ENCODE data around the gene CLINT1.

CLINT1 gene

DNA sequence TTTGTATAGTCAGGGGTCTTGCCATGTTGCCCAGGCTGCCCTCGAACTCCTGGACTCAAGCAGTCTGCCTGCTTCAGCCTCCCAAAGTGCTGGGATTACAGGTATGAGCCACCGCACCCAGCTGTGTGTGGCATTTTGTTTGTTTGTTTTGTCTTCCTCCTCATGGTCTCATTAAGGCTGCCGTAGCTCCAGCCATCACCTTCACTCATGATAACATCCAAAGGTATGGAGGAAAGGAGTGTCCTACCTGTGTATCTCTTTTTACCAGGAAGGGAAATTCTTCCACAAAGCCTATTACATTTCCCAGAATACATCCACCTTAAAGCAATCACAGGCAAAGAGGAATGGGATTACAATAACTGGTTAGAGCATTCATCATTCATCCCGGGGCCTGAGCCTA lies 88.3 kb downstream of the CLINT1 start:
- no peaks in the 10 kb centered on the region for H3K36me3 ChIP-seq (ENCODE audit: insufficient read depth, low read depth, low read length)
- H3K4me3 ChIP-seq (ENCODE audit: low read length) = no peak overlapping the region
- H3K4me1 ChIP-seq (ENCODE audit: insufficient read depth, low read length) = no peaks in the 10 kb centered on the region
- H3K9me3 ChIP-seq (ENCODE audit: insufficient read depth, low read depth, low read length) = no peaks in the 10 kb centered on the region
- H3K9ac ChIP-seq (ENCODE audit: low read depth, low read length) = no peak overlapping the region
- no peaks in the 10 kb centered on the region for H3K27me3 ChIP-seq (ENCODE audit: insufficient read depth, low read length)
- no peak overlapping the region for H3K27ac ChIP-seq (ENCODE audit: low read length)

DNA sequence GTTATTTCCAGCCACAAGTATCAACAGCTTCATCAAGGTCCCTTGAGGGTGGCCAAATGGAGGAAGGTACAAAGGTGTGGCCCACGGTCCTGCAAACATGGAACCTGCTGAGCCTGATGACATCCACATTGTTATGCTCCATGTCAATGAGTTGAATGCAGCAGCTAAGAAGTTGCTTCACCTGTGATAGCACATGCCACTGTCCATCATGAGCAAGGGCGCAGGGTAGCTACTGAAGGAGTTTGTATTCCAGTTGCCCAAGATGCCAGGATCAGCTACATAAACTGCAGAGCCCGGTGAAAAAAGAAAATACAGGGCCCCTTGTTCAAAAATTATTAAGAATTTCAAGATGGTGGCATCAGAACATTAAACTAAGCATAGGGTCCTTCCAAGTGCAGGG lies 91.3 kb downstream of the CLINT1 start:
- H3K27me3 ChIP-seq (ENCODE audit: insufficient read depth, low read length) = no peaks in the 10 kb centered on the region
- H3K4me3 ChIP-seq (ENCODE audit: low read length) = no peak overlapping the region
- no peaks in the 10 kb centered on the region for H3K4me1 ChIP-seq (ENCODE audit: insufficient read depth, low read length)
- no peak overlapping the region for H3K9ac ChIP-seq (ENCODE audit: low read depth, low read length)
- H3K27ac ChIP-seq (ENCODE audit: low read length) = no peak overlapping the region
- H3K36me3 ChIP-seq (ENCODE audit: insufficient read depth, low read depth, low read length) = no peaks in the 10 kb centered on the region
- H3K9me3 ChIP-seq (ENCODE audit: insufficient read depth, low read depth, low read length) = no peaks in the 10 kb centered on the region

DNA sequence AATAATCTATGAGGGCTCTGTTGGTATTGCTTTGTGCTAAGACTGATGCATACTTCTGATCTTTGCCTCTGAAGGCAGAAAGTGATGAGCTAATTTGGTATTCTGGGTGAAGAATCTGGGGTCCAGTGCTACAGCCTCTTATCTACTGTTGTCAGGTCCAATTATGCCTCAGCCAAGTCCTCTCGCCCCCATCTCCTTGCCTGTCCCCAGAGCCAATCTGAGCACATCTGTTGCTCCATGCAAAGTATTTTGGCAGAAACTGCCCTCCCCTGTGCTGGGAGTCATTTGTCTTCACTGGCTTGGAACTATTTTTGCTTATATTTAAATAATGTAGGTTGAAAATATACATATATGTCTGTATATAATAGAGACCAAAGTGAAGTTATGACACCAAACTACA lies 92.0 kb downstream of the CLINT1 start:
- no peaks in the 10 kb centered on the region for H3K9me3 ChIP-seq (ENCODE audit: insufficient read depth, low read depth, low read length)
- H3K36me3 ChIP-seq (ENCODE audit: insufficient read depth, low read depth, low read length) = no peaks in the 10 kb centered on the region
- H3K27ac ChIP-seq (ENCODE audit: low read length) = no peak overlapping the region
- H3K4me1 ChIP-seq (ENCODE audit: insufficient read depth, low read length) = no peaks in the 10 kb centered on the region
- no peaks in the 10 kb centered on the region for H3K27me3 ChIP-seq (ENCODE audit: insufficient read depth, low read length)
- H3K4me3 ChIP-seq (ENCODE audit: low read length) = no peak overlapping the region
- no peak overlapping the region for H3K9ac ChIP-seq (ENCODE audit: low read depth, low read length)

DNA sequence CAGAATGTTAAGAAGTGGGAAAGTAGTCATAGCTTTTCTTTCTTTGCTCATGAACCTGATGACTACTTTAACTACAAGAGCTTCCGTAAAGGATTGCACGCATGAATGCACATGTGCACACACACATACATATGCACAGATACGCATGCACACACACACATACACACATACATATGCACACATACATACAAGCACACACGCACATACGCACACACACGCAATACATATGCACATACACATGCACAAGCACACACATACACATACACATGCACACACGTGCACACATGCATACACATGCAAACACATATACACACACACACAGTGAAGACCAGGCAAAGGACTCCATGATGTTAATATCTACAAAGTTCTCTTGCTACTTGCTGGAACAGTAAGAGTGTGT lies 92.5 kb downstream of the CLINT1 start:
- no peak overlapping the region for H3K27ac ChIP-seq (ENCODE audit: low read length)
- H3K27me3 ChIP-seq (ENCODE audit: insufficient read depth, low read length) = no peaks in the 10 kb centered on the region
- H3K9ac ChIP-seq (ENCODE audit: low read depth, low read length) = no peak overlapping the region
- no peaks in the 10 kb centered on the region for H3K4me1 ChIP-seq (ENCODE audit: insufficient read depth, low read length)
- no peaks in the 10 kb centered on the region for H3K9me3 ChIP-seq (ENCODE audit: insufficient read depth, low read depth, low read length)
- H3K4me3 ChIP-seq (ENCODE audit: low read length) = no peak overlapping the region
- H3K36me3 ChIP-seq (ENCODE audit: insufficient read depth, low read depth, low read length) = no peaks in the 10 kb centered on the region

DNA sequence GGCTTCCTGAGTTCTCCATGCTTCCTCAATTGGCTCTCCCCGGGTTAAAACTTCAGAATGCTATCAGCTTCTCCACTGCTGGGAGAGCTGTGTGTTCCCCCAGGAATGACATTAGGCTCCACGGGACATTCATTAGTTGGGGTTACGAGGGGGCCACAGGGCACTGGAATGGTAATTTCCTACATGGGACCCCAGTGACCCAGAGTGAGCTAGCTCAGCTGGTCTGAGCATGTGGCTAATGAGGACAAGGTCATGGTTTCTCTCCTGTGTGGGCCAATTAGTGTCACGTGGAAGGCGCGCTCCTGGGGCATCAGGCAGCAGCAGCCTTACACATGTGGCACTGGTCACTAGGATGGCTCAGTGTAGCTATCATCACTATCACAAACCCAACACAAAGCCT lies 94.4 kb downstream of the CLINT1 start:
- Histone ChIP-seq H3K9me3 (ENCODE audit: insufficient read depth, low read depth, low read length) (no peaks in the 10 kb centered on the region), H3K27me3 (ENCODE audit: insufficient read depth, low read length) (no peaks in the 10 kb centered on the region), H3K9ac (ENCODE audit: low read depth, low read length) (no peak overlapping the region), H3K27ac (ENCODE audit: low read length) (no peak overlapping the region), H3K36me3 (ENCODE audit: insufficient read depth, low read depth, low read length) (no peaks in the 10 kb centered on the region), H3K4me1 (ENCODE audit: insufficient read depth, low read length) (no peaks in the 10 kb centered on the region), H3K4me3 (ENCODE audit: low read length) (no peak overlapping the region)

DNA sequence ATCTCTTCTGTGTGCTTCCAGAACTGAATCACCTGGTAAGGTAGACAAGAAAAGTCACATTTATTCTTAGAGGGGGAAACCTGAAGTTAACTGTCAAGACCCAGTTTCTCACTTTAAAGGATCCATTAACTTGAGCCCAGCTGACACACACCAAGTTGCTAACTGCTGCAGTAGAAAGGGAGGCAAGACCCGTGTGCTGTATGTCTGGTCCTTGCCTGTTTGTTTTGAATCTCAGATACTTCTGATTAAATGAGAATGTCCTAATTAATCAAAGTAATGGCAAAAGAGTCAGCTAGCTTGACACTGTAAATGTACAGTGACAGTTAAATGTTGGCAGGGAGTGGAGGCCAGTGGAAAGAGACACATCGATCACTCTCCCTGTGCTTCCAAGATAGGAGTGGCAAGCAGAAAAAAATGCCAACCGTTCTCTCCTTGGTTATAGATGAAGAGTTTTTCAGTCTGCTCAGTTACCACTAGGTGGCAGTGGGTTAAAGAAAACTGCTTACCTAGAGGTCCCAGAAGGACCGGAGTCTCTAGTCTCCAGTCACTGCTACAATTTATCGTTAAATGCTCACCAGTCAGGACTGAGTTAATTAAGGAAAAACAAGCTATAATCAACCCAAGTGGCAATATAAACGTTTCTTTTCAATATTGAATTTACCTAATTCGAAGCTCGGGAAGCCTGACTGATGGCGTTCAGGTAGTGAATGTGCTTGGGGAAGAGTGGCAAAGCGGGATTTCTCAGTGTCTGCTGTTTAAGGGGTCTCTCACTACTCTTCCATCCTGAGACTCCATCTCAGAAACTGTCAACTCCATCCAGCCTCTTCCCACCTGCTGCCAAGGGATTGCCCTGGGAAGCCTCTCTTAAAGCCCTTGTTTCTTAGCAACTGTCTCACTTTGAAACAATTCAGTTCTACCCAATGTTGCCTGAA lies 97.0 kb downstream of the CLINT1 start:
- Histone ChIP-seq H3K9ac (ENCODE audit: low read depth, low read length) (no peak overlapping the region), H3K4me3 (ENCODE audit: low read length) (no peak overlapping the region), H3K9me3 (ENCODE audit: insufficient read depth, low read depth, low read length) (no peaks in the 10 kb centered on the region), H3K27ac (ENCODE audit: low read length) (no peak overlapping the region), H3K4me1 (ENCODE audit: insufficient read depth, low read length) (no peaks in the 10 kb centered on the region), H3K36me3 (ENCODE audit: insufficient read depth, low read depth, low read length) (no peaks in the 10 kb centered on the region), H3K27me3 (ENCODE audit: insufficient read depth, low read length) (no peaks in the 10 kb centered on the region)

DNA sequence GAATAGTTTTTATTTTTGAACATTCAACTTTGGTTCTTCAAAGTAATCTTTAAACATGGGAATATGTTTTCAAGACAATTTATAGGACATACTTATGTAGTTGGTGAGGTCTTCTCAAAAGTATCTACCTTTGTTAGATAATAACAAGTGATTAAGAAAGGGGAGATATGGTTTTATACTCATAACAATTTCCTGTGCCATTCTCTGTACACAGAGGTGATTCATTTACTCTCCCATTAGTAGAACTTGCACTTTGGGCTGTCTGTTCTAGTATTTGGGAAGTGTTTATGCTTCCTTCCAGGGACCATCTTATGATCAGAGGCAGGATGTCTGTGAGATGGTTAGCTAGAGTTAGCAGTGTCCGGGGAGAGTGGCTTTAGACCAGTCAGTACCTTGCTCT lies 100.2 kb downstream of the CLINT1 start:
- no peak overlapping the region for H3K27ac ChIP-seq (ENCODE audit: low read length)
- H3K36me3 ChIP-seq (ENCODE audit: insufficient read depth, low read depth, low read length) = peaks cover 10% of the 10 kb centered on the region; the same call in 1 of the 2 replicates
- no peaks in the 10 kb centered on the region for H3K9me3 ChIP-seq (ENCODE audit: insufficient read depth, low read depth, low read length)
- H3K4me3 ChIP-seq (ENCODE audit: low read length) = no peak overlapping the region
- no peaks in the 10 kb centered on the region for H3K27me3 ChIP-seq (ENCODE audit: insufficient read depth, low read length)
- H3K4me1 ChIP-seq (ENCODE audit: insufficient read depth, low read length) = no peaks in the 10 kb centered on the region
- H3K9ac ChIP-seq (ENCODE audit: low read depth, low read length) = no peak overlapping the region

DNA sequence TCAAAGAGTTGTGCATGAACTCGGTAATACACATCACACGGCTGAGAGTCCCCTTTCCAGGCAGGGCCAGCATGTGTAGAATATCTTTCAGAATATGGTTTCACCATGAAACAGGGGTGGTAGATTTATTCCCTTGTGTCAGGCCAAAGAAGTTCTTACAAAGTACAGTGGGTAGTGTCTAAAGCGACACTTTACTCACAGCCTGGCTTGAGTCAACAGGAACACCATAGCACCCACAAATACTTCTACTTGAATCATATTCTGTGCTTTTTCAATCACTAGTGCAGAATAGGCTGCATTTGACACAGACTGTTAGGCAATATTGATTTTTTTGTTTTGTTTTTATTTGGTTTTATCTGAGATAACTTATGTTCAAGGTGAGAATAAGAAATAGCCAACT lies 102.8 kb downstream of the CLINT1 start:
- Histone ChIP-seq H3K4me1 (ENCODE audit: insufficient read depth, low read length) (no peaks in the 10 kb centered on the region), H3K9ac (ENCODE audit: low read depth, low read length) (no peak overlapping the region), H3K27me3 (ENCODE audit: insufficient read depth, low read length) (no peaks in the 10 kb centered on the region), H3K4me3 (ENCODE audit: low read length) (no peak overlapping the region), H3K36me3 (ENCODE audit: insufficient read depth, low read depth, low read length) (peaks cover 10% of the 10 kb centered on the region; the same call in 1 of the 2 replicates), H3K9me3 (ENCODE audit: insufficient read depth, low read depth, low read length) (no peaks in the 10 kb centered on the region), H3K27ac (ENCODE audit: low read length) (no peak overlapping the region)

DNA sequence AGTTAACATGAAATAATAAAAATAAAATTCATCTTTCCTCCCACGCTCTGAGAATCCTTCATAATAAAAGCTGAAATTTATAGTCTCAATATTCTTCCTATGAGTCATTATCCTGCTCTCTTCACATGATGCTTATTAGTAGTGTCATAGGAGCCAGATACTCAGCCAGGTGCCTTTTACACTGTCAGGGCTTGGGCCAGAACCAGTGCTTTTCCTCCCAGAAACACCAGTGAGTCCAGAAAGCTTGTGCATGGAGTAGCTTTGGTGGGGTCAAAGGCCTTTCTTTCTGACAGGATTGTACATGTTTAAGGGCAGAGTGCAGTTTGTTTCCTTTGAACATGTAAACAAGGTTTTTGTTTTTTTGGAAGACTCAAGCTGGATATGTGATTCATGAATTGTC lies 108.6 kb downstream of the CLINT1 start:
- no peak overlapping the region for H3K9ac ChIP-seq (ENCODE audit: low read depth, low read length)
- no peak overlapping the region for H3K4me3 ChIP-seq (ENCODE audit: low read length)
- no peak overlapping the region for H3K27ac ChIP-seq (ENCODE audit: low read length)
- peaks cover 4% of the 10 kb centered on the region for H3K27me3 ChIP-seq (ENCODE audit: insufficient read depth, low read length)
- H3K9me3 ChIP-seq (ENCODE audit: insufficient read depth, low read depth, low read length) = no peaks in the 10 kb centered on the region
- no peaks in the 10 kb centered on the region; the same call in 1 of the 2 replicates for H3K4me1 ChIP-seq (ENCODE audit: insufficient read depth, low read length)
- peaks cover 10% of the 10 kb centered on the region; the same call in 1 of the 2 replicates for H3K36me3 ChIP-seq (ENCODE audit: insufficient read depth, low read depth, low read length)

DNA sequence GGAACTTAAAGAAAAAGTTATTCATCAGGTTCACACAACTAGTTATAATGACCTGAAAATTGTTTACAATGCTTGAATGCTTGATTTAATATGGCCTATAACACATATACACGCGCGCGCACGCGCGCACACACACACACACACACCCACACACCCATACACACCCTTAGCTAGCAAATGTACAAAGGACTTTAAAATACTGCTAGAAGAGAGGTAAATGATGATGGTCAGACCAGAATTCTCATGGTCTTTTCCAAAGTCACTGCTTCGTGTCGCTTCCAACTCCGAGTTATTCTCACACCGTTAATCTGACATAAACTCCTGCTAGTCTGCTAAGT lies 109.5 kb downstream of the CLINT1 start:
- Histone ChIP-seq H3K9me3 (ENCODE audit: insufficient read depth, low read depth, low read length) (no peaks in the 10 kb centered on the region), H3K9ac (ENCODE audit: low read depth, low read length) (no peak overlapping the region), H3K27me3 (ENCODE audit: insufficient read depth, low read length) (peaks cover 13% of the 10 kb centered on the region), H3K27ac (ENCODE audit: low read length) (no peak overlapping the region), H3K4me1 (ENCODE audit: insufficient read depth, low read length) (peaks cover 1% of the 10 kb centered on the region), H3K36me3 (ENCODE audit: insufficient read depth, low read depth, low read length) (0 out of 2 replicates have a peak, but pooled peaks cover 4% of the 10 kb centered on the region), H3K4me3 (ENCODE audit: low read length) (no peak overlapping the region)

DNA sequence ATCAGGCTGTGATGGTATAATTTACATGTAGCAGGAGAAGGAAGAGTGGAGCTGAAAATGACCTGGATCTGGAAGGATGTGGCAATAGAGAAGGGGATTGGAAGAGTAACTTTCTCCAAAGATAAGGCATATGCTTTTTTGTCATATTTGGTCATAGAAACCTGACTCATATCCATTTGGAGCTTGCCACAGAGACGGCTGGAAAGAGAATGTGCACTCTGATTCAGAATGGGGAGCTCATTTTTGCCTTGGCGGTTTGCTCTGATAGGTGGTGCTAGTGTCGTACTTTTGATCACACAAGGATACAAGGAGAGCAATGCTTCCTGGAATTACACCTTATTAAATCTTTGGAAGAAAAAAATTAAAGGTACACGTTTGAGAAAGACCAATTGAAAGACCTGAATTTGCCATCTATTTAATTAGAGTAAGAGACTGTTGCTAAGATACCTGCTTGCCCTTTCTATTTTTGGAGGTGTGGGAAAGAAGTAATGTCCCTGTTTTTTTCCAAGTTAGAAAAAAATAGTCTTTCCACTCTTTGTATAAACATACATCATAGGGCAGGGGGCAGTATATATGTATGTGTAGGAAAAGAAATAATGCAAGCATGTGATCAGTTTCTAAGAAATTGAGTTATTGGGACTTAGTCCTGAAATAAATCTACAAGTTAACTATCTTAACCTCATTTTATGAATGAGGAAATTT lies 110.0 kb downstream of the CLINT1 start:
- no peak overlapping the region for H3K9ac ChIP-seq (ENCODE audit: low read depth, low read length)
- H3K4me3 ChIP-seq (ENCODE audit: low read length) = no peak overlapping the region
- H3K27me3 ChIP-seq (ENCODE audit: insufficient read depth, low read length) = peaks cover 18% of the 10 kb centered on the region
- peaks cover 2% of the 10 kb centered on the region for H3K4me1 ChIP-seq (ENCODE audit: insufficient read depth, low read length)
- no peaks in the 10 kb centered on the region for H3K9me3 ChIP-seq (ENCODE audit: insufficient read depth, low read depth, low read length)
- H3K27ac ChIP-seq (ENCODE audit: low read length) = no peak overlapping the region
- H3K36me3 ChIP-seq (ENCODE audit: insufficient read depth, low read depth, low read length) = 0 out of 2 replicates have a peak, but pooled peaks cover under 1% of the 10 kb centered on the region
